Islet of Langerhans (tissue), 1 donor: ENCODE data around the gene PLD4.
"Not testable (repeated sequence)": the region's sequence is repeated elsewhere in the genome, so short reads cannot be mapped to it uniquely, and the experiment has no call there.

Experiments used
- FAIRE-seq: peaks from one replicate; lab custom pipeline; 2011; peaks lifted over from hg19 to GRCh38; lab: Jason Lieb, UNC

The PLD4 gene

GRCh38 chr14:104941508-104942365 is 17.1 kb downstream of the PLD4 start:
- FAIRE-seq = no peak

GRCh38 chr14:104942586-104942985 is 17.9 kb downstream of the PLD4 start:
- FAIRE-seq = no peak

- FAIRE-seq = not testable (repeated sequence)
Observed at GRCh38 chr14:104943216-104944015, 18.7 kb downstream of the PLD4 start.

GRCh38 chr14:104944016-104944308 is 19.3 kb downstream of the PLD4 start:
- not testable (repeated sequence) for FAIRE-seq

- not testable (repeated sequence) for FAIRE-seq
Observed at GRCh38 chr14:104944436-104945205, 19.9 kb downstream of the PLD4 start.

- not testable (repeated sequence) for FAIRE-seq
Observed at GRCh38 chr14:104945266-104945665, 20.6 kb downstream of the PLD4 start.

- FAIRE-seq = not testable (repeated sequence)
Observed at GRCh38 chr14:104945986-104946965, 21.6 kb downstream of the PLD4 start.

GRCh38 chr14:104947201-104947600 is 22.5 kb downstream of the PLD4 start:
- FAIRE-seq = not testable (repeated sequence)

GRCh38 chr14:104947881-104948735 is 23.4 kb downstream of the PLD4 start:
- not testable (repeated sequence) for FAIRE-seq

- no peak for FAIRE-seq
Observed at GRCh38 chr14:104948736-104949031, 24.0 kb downstream of the PLD4 start.

GRCh38 chr14:104949406-104949955 is 24.8 kb downstream of the PLD4 start:
- FAIRE-seq = not testable (repeated sequence)

GRCh38 chr14:104950021-104950420 is 25.3 kb downstream of the PLD4 start:
- no peak for FAIRE-seq

GRCh38 chr14:104950701-104951100 is 26.0 kb downstream of the PLD4 start:
- FAIRE-seq = not testable (repeated sequence)

- FAIRE-seq = not testable (repeated sequence)
Observed at GRCh38 chr14:104951863-104952657, 27.4 kb downstream of the PLD4 start.

- FAIRE-seq = no peak
Observed at GRCh38 chr14:104953097-104953496, 28.4 kb downstream of the PLD4 start.

- FAIRE-seq = no peak
Observed at GRCh38 chr14:104953896-104954656, 29.4 kb downstream of the PLD4 start.

- FAIRE-seq = no peak
Observed at GRCh38 chr14:104954746-104955395, 30.2 kb downstream of the PLD4 start.

- FAIRE-seq = no peak
Observed at GRCh38 chr14:104955396-104955770, 30.7 kb downstream of the PLD4 start.
